Kidney epithelial cell (primary cell): ENCODE measurements around the gene NLRC5. TPM values are rescaled to one million over a fixed set of nuclear protein-coding genes. Genes with fewer than 3 reads are reported as not detected.

Source experiments
- DNase-seq: peaks from one replicate; pipeline ENCODE4 v3.0.0-alpha.2; 2010; ENCODE audit warnings: low read depth
- H3K27me3 ChIP-seq: 2 replicates; pipeline ENCODE4 v1.6.0; 2011; ENCODE audit warnings: low read length; ENCODE audit not compliant: control insufficient read depth, insufficient read depth
- H3K36me3 ChIP-seq: 2 replicates; pipeline ENCODE4 v1.5.1; 2011; ENCODE audit warnings: low read length; ENCODE audit not compliant: control insufficient read depth, insufficient read depth
- H3K4me3 ChIP-seq: 2 replicates; pipeline ENCODE4 v1.5.1; 2011; ENCODE audit warnings: low read depth, mild to moderate bottlenecking, control low read depth, low read length
- CTCF ChIP-seq: IDR thresholded peaks from 2 replicates; pipeline ENCODE4 v1.5.1; 2011; ENCODE audit warnings: mild to moderate bottlenecking, moderate library complexity, low read length, control low read depth, inconsistent platforms; ENCODE audit not compliant: insufficient read depth, poor library complexity, severe bottlenecking
- total RNA-seq: library from RNA; depleted of rRNA; stranded (reverse); fragments of >200 nt; gene quantifications from 2 replicates; pipeline ENCODE4 v1.2.3, GENCODE V29; 2015

NLRC5 gene
- total RNA-seq, 1 donor from 2014 or later = 7.7 TPM

GRCh38 chr16:57019746-57020145 lies 30.4 kb downstream of the NLRC5 start:
- H3K27me3 ChIP-seq = no peaks in the 10 kb centered on the region
- DNase-seq = no peak
- no peaks in the 10 kb centered on the region for H3K36me3 ChIP-seq
- TF ChIP-seq CTCF = no peak
- no peak overlapping the region for H3K4me3 ChIP-seq

- Histone ChIP-seq H3K4me3 (no peak overlapping the region), H3K27me3 (no peaks in the 10 kb centered on the region), H3K36me3 (no peaks in the 10 kb centered on the region)
- no peak for TF ChIP-seq CTCF
- DNase-seq = no peak
These were observed 31.3 kb downstream of the NLRC5 start for GRCh38 chr16:57020651-57021050.

- no peaks in the 10 kb centered on the region for H3K27me3 ChIP-seq
- no peaks in the 10 kb centered on the region for H3K36me3 ChIP-seq
- no peak for DNase-seq
- no peak for TF ChIP-seq CTCF
- no peak overlapping the region for H3K4me3 ChIP-seq
These were observed 32.4 kb downstream of the NLRC5 start for GRCh38 chr16:57021757-57022156.

GRCh38 chr16:57022445-57022844 lies 33.1 kb downstream of the NLRC5 start:
- no peak for TF ChIP-seq CTCF
- no peak overlapping the region for H3K4me3 ChIP-seq
- no peaks in the 10 kb centered on the region for H3K27me3 ChIP-seq
- no peaks in the 10 kb centered on the region for H3K36me3 ChIP-seq
- DNase-seq = no peak

GRCh38 chr16:57023541-57024249 lies 34.3 kb downstream of the NLRC5 start:
- no peak for TF ChIP-seq CTCF
- H3K27me3 ChIP-seq = no peaks in the 10 kb centered on the region
- H3K36me3 ChIP-seq = no peaks in the 10 kb centered on the region
- DNase-seq = no peak
- no peak overlapping the region for H3K4me3 ChIP-seq
